PFSK-1 (cell line): Measurements from ENCODE around the gene TSEN2.

Experiments used
- POLR2AphosphoS5 ChIP-seq: IDR thresholded peaks from 2 replicates; pipeline ENCODE4 v1.6.1; 2012; ENCODE audit warnings: low read depth, mild to moderate bottlenecking, control low read depth, low read length, moderate library complexity
- SIN3A ChIP-seq: IDR thresholded peaks from 2 replicates; pipeline ENCODE4 v1.6.1; 2012; ENCODE audit warnings: mild to moderate bottlenecking, low read length, moderate library complexity, borderline replicate concordance; ENCODE audit not compliant: insufficient read depth
- TAF1 ChIP-seq: IDR thresholded peaks from 2 replicates; pipeline ENCODE4 v1.6.1; 2012; ENCODE audit warnings: low read length, control low read depth, borderline replicate concordance; ENCODE audit not compliant: insufficient read depth
- TF ChIP-seq, protein P1 (sequence below), 2 experiments: IDR thresholded peaks; 2 replicates each; pipeline versions ENCODE4 v1.6.1 to v1.8.0; 2011 to 2012; ENCODE audit warnings: low read depth in 2 of 2, low read length in 2 of 2, control low read depth in 1 of 2, inconsistent platforms in 1 of 2, mild to moderate bottlenecking in 1 of 2, moderate library complexity in 1 of 2; ENCODE audit not compliant: insufficient read depth in 1 of 2

DNA sequence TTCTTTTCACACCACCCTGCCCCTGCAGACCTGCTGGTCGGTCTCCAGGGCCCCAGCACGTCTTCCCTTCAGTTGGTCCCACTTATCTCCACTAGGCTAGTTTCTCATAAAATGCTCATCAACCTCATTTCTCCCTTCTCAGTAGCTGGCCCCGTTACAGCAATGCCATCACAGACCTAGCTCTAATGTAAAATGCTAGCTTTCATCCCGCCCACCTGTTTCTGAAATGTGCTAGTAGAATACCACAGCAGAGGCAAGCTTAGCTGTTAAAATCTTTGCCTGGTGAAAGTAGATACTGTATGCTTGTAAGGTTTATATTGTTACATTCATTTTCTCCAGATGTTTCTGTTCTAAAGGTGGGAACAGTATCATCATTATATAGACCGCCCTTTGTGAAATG, 47.9 kb downstream of the TSEN2 start:
- no peak for TF ChIP-seq SIN3A
- TF ChIP-seq POLR2AphosphoS5 = no peak
- TF ChIP-seq, protein P1, sequence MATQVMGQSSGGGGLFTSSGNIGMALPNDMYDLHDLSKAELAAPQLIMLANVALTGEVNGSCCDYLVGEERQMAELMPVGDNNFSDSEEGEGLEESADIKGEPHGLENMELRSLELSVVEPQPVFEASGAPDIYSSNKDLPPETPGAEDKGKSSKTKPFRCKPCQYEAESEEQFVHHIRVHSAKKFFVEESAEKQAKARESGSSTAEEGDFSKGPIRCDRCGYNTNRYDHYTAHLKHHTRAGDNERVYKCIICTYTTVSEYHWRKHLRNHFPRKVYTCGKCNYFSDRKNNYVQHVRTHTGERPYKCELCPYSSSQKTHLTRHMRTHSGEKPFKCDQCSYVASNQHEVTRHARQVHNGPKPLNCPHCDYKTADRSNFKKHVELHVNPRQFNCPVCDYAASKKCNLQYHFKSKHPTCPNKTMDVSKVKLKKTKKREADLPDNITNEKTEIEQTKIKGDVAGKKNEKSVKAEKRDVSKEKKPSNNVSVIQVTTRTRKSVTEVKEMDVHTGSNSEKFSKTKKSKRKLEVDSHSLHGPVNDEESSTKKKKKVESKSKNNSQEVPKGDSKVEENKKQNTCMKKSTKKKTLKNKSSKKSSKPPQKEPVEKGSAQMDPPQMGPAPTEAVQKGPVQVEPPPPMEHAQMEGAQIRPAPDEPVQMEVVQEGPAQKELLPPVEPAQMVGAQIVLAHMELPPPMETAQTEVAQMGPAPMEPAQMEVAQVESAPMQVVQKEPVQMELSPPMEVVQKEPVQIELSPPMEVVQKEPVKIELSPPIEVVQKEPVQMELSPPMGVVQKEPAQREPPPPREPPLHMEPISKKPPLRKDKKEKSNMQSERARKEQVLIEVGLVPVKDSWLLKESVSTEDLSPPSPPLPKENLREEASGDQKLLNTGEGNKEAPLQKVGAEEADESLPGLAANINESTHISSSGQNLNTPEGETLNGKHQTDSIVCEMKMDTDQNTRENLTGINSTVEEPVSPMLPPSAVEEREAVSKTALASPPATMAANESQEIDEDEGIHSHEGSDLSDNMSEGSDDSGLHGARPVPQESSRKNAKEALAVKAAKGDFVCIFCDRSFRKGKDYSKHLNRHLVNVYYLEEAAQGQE (IDR thresholded peaks at IDR 0.05; ENCODE audit: insufficient read depth in 1 of 2, low read depth in 2 of 2, low read length in 2 of 2) = no peak
- no peak for TF ChIP-seq TAF1
